Keratinocyte (primary cell): ENCODE results near the gene TENT4A.

Experiments
- EZH2 ChIP-seq: IDR thresholded peaks from one replicate; pipeline ENCODE4 v1.6.1; 2012; ENCODE audit warnings: inconsistent platforms, mild to moderate bottlenecking, low read length, moderate library complexity
- TF ChIP-seq, protein P1 (sequence below), 3 experiments: IDR thresholded peaks in 1 of 3; conservative IDR thresholded peaks in 1 of 3; optimal IDR thresholded peaks in 1 of 3; 2 replicates in 2 of 3; 3 replicates in 1 of 3; pipeline versions ENCODE3 to v1.5.1; 2011; ENCODE audit warnings: low read length in 3 of 3, mild to moderate bottlenecking in 3 of 3, moderate library complexity in 2 of 3, control low read depth in 1 of 3, inconsistent platforms in 1 of 3; ENCODE audit not compliant: insufficient read depth in 2 of 3; ENCODE audit errors: extremely low read depth in 1 of 3

DNA sequence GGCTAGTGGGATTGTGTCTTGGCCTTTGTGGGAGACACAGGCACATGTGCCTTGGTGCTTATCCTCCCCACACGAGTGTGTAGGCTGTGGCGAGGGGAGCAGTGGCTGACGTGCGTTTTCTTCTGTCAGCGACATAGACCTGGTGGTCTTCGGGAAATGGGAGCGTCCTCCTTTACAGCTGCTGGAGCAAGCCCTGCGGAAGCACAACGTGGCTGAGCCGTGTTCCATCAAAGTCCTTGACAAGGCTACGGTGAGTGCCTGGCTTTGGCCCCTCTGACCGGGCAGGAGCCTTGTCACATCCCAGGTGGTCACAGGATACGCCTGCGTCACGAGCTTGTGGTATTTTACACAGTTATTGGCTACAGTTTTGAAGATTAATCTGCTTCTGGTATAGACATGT, 26.4 kb downstream of the TENT4A start:
- TF ChIP-seq, protein P1, sequence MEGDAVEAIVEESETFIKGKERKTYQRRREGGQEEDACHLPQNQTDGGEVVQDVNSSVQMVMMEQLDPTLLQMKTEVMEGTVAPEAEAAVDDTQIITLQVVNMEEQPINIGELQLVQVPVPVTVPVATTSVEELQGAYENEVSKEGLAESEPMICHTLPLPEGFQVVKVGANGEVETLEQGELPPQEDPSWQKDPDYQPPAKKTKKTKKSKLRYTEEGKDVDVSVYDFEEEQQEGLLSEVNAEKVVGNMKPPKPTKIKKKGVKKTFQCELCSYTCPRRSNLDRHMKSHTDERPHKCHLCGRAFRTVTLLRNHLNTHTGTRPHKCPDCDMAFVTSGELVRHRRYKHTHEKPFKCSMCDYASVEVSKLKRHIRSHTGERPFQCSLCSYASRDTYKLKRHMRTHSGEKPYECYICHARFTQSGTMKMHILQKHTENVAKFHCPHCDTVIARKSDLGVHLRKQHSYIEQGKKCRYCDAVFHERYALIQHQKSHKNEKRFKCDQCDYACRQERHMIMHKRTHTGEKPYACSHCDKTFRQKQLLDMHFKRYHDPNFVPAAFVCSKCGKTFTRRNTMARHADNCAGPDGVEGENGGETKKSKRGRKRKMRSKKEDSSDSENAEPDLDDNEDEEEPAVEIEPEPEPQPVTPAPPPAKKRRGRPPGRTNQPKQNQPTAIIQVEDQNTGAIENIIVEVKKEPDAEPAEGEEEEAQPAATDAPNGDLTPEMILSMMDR (optimal IDR thresholded peaks at IDR 0.05 in 1 of 3, IDR thresholded peaks at IDR 0.05 in 1 of 3, conservative IDR thresholded peaks at IDR 0.05 in 1 of 3; ENCODE audit: extremely low read depth in 1 of 3, insufficient read depth in 2 of 3, low read length in 3 of 3), result no peak
- no peak for TF ChIP-seq EZH2
